Hematopoietic multipotent progenitor cell treated with erythropoietin and hydrocortisone succinate and interleukin-3 and kit ligand, for 17 days (in vitro differentiated cells): ENCODE data around the gene DEFB132.
A peak's percentile ranks its signal among the peaks of the same experiment; 100 is the strongest.

Source experiments
- DNase-seq: peaks from one replicate; pipeline ENCODE4 v3.0.0-alpha.2; 2015; ENCODE audit warnings: low spot score

Gene DEFB132

GRCh38 chr20:266596-267562 lies 9.4 kb downstream of the DEFB132 start:
- DNase-seq = peak; percentile 73

GRCh38 chr20:270517-270916 lies 13.0 kb downstream of the DEFB132 start:
- DNase-seq = no peak

GRCh38 chr20:271069-271468 lies 13.5 kb downstream of the DEFB132 start:
- DNase-seq = no peak

GRCh38 chr20:271528-271927 lies 14.0 kb downstream of the DEFB132 start:
- DNase-seq = no peak

GRCh38 chr20:272718-273117 lies 15.2 kb downstream of the DEFB132 start:
- DNase-seq = no peak

- DNase-seq = no peak
Observed at GRCh38 chr20:273884-274283, 16.4 kb downstream of the DEFB132 start.

- no peak for DNase-seq
Observed at GRCh38 chr20:275791-276190, 18.3 kb downstream of the DEFB132 start.

- DNase-seq = no peak
Observed at GRCh38 chr20:276620-277495, 19.3 kb downstream of the DEFB132 start.

GRCh38 chr20:277496-277781 lies 19.9 kb downstream of the DEFB132 start:
- DNase-seq = no peak

GRCh38 chr20:278181-278580 lies 20.7 kb downstream of the DEFB132 start:
- DNase-seq = no peak

GRCh38 chr20:278607-279571 lies 21.4 kb downstream of the DEFB132 start:
- no peak for DNase-seq

- no peak for DNase-seq
Observed at GRCh38 chr20:284172-284571, 26.6 kb downstream of the DEFB132 start.

- no peak for DNase-seq
Observed at GRCh38 chr20:286508-286907, 29.0 kb downstream of the DEFB132 start.

- DNase-seq = no peak
Observed at GRCh38 chr20:288956-289692, 31.6 kb downstream of the DEFB132 start.

- DNase-seq = no peak
Observed at GRCh38 chr20:289693-290083, 32.2 kb downstream of the DEFB132 start.

- DNase-seq = peak; percentile 84
Observed at GRCh38 chr20:290084-290831, 32.7 kb downstream of the DEFB132 start, which contains the start of gene C20orf96. Gene C20orf96 (minus strand): TSS chr20:290750. CDS start chr20:290610, 140 bp downstream.

- no peak for DNase-seq
Observed at GRCh38 chr20:294602-295001, 37.1 kb downstream of the DEFB132 start.

- DNase-seq = no peak
Observed at GRCh38 chr20:295804-296203, 38.3 kb downstream of the DEFB132 start.

GRCh38 chr20:297098-297924 lies 39.8 kb downstream of the DEFB132 start, which contains the start of gene ZCCHC3:
Gene ZCCHC3 (plus strand): TSS chr20:297570. CDS start chr20:297587, 17 bp downstream.
- peak; percentile 74 for DNase-seq
